ENCODE measurements around the gene VN1R5.

Gene VN1R5

DNA sequence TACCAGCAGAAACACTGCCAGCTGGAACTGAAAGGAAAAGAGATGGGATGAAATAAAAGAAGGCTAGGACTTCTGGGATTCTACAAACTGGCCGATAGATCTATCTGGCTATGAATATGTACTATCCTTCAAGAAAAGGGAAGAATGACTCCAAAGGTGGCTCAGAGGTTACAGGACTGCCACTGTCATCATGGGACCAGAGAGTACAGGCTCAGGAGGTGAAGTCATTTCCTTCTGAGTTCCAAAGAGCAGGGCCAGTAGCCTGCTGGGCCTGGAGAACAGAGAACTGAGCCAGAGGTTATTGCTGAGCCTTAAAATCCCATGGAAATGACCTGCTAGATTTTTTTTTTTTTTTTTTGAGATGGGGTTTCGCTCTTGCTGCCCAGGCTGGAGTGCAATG lies 48.2 kb downstream of the VN1R5 start:
- no peak for TF ChIP-seq CTCF (IDR thresholded peaks at IDR 0.05; ENCODE audit: borderline replicate concordance, control extremely low read depth, extremely low read depth, insufficient read depth, missing control alignments)
- DNase-seq (ENCODE audit: low spot score), result no peak
- in situ Hi-C loops (cut with MboI; ENCODE audit: low sequenced_read_pairs, unreplicated experiment), result no loop called here
